Ramos (cell line): ENCODE results near the gene NECAB2.

Experiments
- in situ Hi-C: fragments of 300-500 bp; cut with MboI; formaldehyde crosslinking; loops from one replicate; pipeline ENCODE4 v1.14.3; 2022; ENCODE audit warnings: low sequenced_read_pairs; ENCODE audit not compliant: unreplicated experiment

The NECAB2 gene

GRCh38 chr16:83963277-83964119 is 4.5 kb upstream of the NECAB2 start:
- in situ Hi-C loops: no loop called here

GRCh38 chr16:83964684-83965443 is 3.2 kb upstream of the NECAB2 start:
- in situ Hi-C loops: no loop called here

- in situ Hi-C loops: no loop called here
These were observed 2.4 kb upstream of the NECAB2 start for GRCh38 chr16:83965444-83966152.

GRCh38 chr16:83966153-83966696 is 1.8 kb upstream of the NECAB2 start:
- in situ Hi-C loops: no loop called here

GRCh38 chr16:83967091-83967490 is 953 bp upstream of the NECAB2 start:
- in situ Hi-C loops: no loop called here

- in situ Hi-C loops: no loop called here
These were observed 335 bp downstream of the NECAB2 start for GRCh38 chr16:83968306-83968851.

GRCh38 chr16:83968891-83969649 is 1.0 kb downstream of the NECAB2 start:
- in situ Hi-C loops: no loop called here

- in situ Hi-C loops: no loop called here
These were observed 1.9 kb downstream of the NECAB2 start for GRCh38 chr16:83969771-83970429.

- in situ Hi-C loops: no loop called here
These were observed 2.4 kb downstream of the NECAB2 start for GRCh38 chr16:83970430-83970815.

GRCh38 chr16:83971165-83972130 is 3.4 kb downstream of the NECAB2 start:
- in situ Hi-C loops: no loop called here

DNA sequence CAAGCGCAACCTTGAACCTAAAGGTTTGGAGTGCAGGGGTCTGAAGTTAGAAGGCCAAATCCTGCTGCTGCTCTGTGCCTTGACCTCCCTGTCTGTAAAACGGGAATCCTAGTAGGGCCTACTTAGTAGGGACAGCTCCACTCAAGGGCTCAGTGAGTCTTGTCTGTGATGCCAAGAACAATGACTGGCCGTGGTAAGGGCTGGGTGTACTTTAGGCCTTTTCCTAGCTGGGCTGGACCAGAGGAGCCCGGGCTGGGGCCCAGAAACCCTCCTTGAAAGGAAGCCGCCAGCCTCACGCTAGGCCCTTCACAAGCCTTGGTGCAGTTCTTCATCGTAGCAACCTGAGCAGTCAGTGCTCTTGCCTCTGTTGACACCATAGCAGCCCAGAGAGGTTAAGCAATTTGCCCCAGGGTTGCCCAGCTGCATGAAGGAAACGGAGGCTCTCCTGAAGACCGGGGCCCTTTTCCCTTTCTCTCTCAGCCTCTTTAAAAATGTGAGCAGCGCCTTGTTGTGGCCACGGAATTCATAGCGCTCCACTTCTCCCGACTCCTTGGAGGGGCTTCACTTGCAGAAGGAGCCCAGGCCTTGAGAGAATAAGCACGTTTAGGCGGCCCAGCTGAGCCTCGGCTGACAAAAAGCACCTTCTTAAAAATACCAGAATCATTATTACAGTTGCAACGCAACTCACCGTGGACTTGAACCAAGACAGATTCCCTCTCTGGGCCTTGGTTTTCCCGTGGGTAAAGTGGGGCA is 4.4 kb downstream of the NECAB2 start:
- in situ Hi-C loops: no loop called here

GRCh38 chr16:83973077-83973476 is 5.0 kb downstream of the NECAB2 start:
- in situ Hi-C loops: no loop called here

DNA sequence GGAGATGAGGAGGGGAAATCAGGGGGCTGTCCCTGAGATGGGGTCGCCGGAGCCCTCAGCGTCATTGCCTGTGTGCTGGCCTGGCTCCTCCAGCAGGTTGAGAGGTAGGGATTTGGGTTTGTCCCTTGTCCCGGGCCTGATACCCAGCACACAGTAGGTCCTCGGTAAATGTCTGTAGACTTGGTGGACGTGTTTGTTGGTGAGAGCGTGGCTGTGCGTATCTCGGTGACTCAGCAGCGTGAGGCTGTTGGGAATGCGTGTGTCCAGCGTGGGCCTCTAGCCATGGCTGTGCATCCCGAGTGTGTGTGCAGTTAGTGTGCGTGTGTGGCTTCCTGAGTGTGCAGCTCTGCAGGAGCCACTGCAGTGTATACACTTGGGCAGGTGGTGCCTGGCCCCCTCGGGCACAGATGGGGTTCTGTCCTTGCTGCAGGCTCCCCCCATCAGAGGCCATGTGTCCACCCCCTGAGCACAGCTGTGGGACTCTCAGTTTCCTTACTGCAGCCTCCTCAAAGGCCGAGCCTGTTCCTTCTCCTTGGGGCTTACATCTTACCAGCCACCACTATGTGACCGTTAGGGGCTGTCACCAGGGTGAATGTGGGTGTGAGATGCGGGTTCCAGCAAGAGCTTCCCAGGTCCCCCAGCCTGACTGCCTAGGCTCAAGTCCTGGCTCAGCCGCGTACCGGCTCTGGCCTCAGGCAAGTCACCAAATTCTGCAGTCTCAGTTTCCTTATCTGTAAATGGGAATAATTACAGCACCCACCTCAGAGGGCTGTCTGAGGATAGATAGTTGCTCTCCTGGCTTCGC is 5.7 kb downstream of the NECAB2 start:
- in situ Hi-C loops: no loop called here

DNA sequence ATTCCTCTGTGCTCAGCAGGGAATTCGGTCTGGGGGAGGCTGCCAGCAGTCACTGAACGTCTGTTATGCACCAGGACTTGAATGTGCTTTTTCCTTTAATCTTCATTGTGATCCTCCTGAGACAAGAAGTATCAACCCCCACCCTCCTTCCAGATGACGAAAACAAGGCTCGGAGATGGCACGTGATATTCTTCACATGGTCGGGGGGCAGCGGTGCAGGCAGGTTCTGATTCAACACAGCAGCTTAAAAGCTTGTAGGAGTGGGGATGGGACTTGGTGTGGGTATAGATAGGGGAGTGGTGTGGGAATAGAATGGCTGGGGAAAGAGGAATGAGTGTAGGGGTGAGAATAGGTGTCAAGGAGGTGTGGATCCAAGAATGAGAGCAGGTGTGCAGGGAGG is 6.4 kb downstream of the NECAB2 start:
- in situ Hi-C loops: no loop called here

GRCh38 chr16:83975590-83976260 is 7.7 kb downstream of the NECAB2 start:
- in situ Hi-C loops: no loop called here
